BJ (cell line): ENCODE data around the gene GJB6. TPM values are rescaled to one million over a fixed set of nuclear protein-coding genes. Genes with fewer than 3 reads are reported as not detected.

Experiments
- CTCF ChIA-PET: fragments of 350-600 bp; formaldehyde crosslinking; extraction: SDS; loops from one replicate; lab custom pipeline; 2021; ENCODE audit warnings: antibody characterized with exemption, inconsistent platforms; lab: Yijun Ruan, JAX
- POLR2A ChIA-PET: fragments of 300-600 bp; sonication (Branson Sonifier 250); formaldehyde crosslinking; extraction: SDS; loops from one replicate; lab custom pipeline; 2021; ENCODE audit warnings: antibody characterized with exemption; lab: Charles Lee
- DNase-seq: peaks from one replicate; pipeline ENCODE4 v3.0.0-alpha.2; 2011; ENCODE audit warnings: low read depth
- H3K27me3 ChIP-seq: 2 replicates; pipeline ENCODE4 v1.6.0; 2011; ENCODE audit warnings: low read length; ENCODE audit not compliant: control insufficient read depth, insufficient read depth
- H3K36me3 ChIP-seq: 2 replicates; pipeline ENCODE4 v1.5.1; 2011; ENCODE audit warnings: low read length; ENCODE audit not compliant: control insufficient read depth, insufficient read depth
- H3K4me3 ChIP-seq: 2 replicates; pipeline ENCODE4 v1.5.1; 2011; ENCODE audit warnings: low read depth, mild to moderate bottlenecking, control low read depth, low read length
- polyA plus RNA-seq: library from polyadenylated mRNA; depleted of rRNA; stranded (reverse); fragments of >200 nt; gene quantifications from 2 replicates; pipeline ENCODE4 v1.2.3, GENCODE V29; 2011
- TF ChIP-seq, protein P1 (sequence below): IDR thresholded peaks from 2 replicates; pipeline ENCODE4 v1.5.1; 2011; ENCODE audit warnings: low read depth, mild to moderate bottlenecking, control low read depth, inconsistent platforms, low read length, moderate library complexity; ENCODE audit not compliant: insufficient read depth

Gene GJB6
- polyA plus RNA-seq, 1 experiment, result not detected

DNA sequence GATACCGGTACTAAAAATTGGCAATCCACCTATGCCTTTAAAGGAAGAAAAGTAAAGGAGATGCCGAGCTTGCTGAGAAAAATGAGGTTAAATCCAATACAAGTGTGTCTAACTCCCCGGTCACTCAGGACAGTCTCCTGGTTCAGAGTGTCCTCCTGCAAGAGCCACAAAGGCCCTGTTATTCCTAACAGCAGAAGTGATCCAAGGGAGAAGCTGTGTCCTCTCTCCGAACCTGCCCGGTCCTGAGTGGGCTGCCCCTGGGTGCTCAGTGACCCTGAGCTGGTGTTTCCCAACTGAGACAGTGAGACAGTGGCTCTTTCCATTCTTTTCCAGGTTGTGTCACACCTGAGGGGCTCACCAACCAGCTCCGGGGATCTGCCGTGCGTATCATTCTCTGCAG, 4.8 kb downstream of the GJB6 start:
- Histone ChIP-seq H3K36me3 (no peaks in the 10 kb centered on the region), H3K27me3 (peaks cover 14% of the 10 kb centered on the region), H3K4me3 (no peak overlapping the region)
- POLR2A ChIA-PET, result no interaction called here
- no peak for DNase-seq
- CTCF ChIA-PET, result no interaction called here
- TF ChIP-seq, protein P1, sequence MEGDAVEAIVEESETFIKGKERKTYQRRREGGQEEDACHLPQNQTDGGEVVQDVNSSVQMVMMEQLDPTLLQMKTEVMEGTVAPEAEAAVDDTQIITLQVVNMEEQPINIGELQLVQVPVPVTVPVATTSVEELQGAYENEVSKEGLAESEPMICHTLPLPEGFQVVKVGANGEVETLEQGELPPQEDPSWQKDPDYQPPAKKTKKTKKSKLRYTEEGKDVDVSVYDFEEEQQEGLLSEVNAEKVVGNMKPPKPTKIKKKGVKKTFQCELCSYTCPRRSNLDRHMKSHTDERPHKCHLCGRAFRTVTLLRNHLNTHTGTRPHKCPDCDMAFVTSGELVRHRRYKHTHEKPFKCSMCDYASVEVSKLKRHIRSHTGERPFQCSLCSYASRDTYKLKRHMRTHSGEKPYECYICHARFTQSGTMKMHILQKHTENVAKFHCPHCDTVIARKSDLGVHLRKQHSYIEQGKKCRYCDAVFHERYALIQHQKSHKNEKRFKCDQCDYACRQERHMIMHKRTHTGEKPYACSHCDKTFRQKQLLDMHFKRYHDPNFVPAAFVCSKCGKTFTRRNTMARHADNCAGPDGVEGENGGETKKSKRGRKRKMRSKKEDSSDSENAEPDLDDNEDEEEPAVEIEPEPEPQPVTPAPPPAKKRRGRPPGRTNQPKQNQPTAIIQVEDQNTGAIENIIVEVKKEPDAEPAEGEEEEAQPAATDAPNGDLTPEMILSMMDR, result no peak

GRCh38 chr13:20222553-20222952, 9.6 kb downstream of the GJB6 start:
- no peak overlapping the region for H3K4me3 ChIP-seq
- peaks cover 9% of the 10 kb centered on the region for H3K27me3 ChIP-seq
- ChIA-PET POLR2A (no interaction called here), CTCF (no interaction called here)
- no peaks in the 10 kb centered on the region for H3K36me3 ChIP-seq
- DNase-seq, result no peak
- TF ChIP-seq, protein P1, result no peak

DNA sequence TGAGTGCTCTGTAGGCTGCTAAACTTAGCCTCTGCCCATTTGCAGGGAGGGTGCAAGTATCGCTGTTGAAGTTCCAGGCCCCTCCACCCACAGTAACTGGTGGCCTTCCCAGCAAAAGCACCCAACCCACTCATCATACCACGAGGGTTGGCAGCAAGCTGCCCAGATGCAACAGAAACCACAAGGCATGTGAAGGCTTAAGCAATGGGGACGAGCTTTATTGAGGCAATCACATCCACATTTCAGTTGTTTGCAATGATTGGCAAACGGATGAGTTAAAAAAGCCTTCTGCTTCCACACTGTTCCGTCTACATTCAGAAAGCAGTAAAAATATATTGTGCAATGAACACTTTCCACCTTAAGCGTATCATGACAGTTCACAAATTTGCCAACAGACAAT, 10.3 kb downstream of the GJB6 start:
- TF ChIP-seq, protein P1, result no peak
- H3K4me3 ChIP-seq, result no peak overlapping the region
- H3K36me3 ChIP-seq, result no peaks in the 10 kb centered on the region
- ChIA-PET POLR2A (no interaction called here), CTCF (no interaction called here)
- H3K27me3 ChIP-seq, result peaks cover 9% of the 10 kb centered on the region
- DNase-seq, result no peak

DNA sequence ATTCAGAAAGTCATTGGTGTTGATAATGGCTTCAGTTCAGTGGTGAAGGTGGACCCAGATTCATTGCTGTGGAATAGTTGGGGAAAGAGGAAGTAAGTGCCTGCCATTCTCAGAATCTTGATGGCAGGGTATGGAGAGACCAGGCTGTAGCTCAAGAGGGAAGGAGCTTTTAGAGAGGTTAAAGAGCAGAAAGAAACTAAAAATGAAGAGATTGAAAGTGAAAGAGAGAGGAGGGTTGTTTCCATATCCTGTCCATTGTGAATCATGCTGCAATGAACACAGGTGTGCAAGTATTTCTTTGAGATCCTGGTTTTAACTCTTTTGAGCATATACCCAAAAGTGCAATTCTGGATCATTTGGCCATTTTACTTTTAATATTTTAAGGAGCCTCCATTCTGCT, 12.5 kb downstream of the GJB6 start:
- Histone ChIP-seq H3K4me3 (no peak overlapping the region), H3K36me3 (no peaks in the 10 kb centered on the region), H3K27me3 (peaks cover 7% of the 10 kb centered on the region)
- no peak for DNase-seq
- TF ChIP-seq, protein P1, result no peak
- CTCF ChIA-PET, result no interaction called here
- POLR2A ChIA-PET, result no interaction called here

GRCh38 chr13:20217168-20217567, 15.0 kb downstream of the GJB6 start:
- ChIA-PET CTCF (no interaction called here), POLR2A (no interaction called here)
- no peak overlapping the region for H3K4me3 ChIP-seq
- H3K27me3 ChIP-seq, result peaks cover 6% of the 10 kb centered on the region
- TF ChIP-seq, protein P1, result no peak
- H3K36me3 ChIP-seq, result no peaks in the 10 kb centered on the region
- DNase-seq, result no peak
